Thyroid gland (tissue), 4 donors: ENCODE data around the gene DAND5.

Experiments used
- POLR2A ChIP-seq, 2 donors: fragments of 450-650 bp; IDR thresholded peaks; one replicate each; pipeline ENCODE4 v1.6.1; 2017; ENCODE audit warnings: antibody characterized with exemption in 2 of 2, mild to moderate bottlenecking in 2 of 2, moderate library complexity in 1 of 2
- TF ChIP-seq, protein P1 (sequence below), 6 experiments: fragments of 200-600 bp in 3 of 6; fragments of 450-650 bp in 3 of 6; sonication (generic) in 3 of 6; IDR thresholded peaks; one replicate each; pipeline ENCODE4 v1.5.1; 2016 to 2019; ENCODE audit warnings: antibody characterized with exemption in 6 of 6, mild to moderate bottlenecking in 2 of 6, inconsistent platforms in 1 of 6, moderate library complexity in 1 of 6

DNA sequence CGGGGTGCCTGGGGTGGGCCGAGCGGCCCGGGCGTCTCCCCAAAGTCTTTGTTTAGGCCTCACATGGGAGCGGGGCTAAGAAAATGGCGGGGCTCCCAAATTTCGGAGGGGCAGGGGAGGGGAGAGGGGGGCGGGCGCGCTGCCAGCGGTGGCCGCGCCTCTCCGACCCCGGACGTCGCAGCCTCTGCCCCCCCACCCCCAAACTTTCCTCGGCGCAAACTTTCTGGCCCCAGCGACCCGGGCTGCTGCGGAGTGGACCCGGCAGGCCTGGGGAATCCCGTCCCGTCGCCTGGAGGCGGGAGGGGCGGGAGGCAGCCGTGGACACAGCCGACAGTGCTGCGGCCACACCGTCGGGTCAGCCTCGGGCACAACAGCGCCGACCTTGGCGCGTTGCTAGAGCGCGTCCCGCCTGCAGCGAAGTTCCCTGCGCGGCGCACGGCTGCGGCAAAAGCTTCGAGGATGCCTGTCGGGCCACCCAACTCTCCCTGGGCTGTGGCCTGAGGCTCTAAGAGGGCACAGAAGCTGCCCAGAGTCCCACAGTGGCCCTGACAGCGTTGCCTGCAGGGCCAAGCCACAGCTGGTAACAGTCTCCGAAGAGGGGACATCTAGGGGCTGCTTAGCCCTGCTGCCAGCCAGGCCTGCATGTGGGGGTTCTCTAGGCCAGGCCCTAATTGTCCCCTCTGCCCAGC lies 27.2 kb downstream of the DAND5 start:
- TF ChIP-seq, protein P1, sequence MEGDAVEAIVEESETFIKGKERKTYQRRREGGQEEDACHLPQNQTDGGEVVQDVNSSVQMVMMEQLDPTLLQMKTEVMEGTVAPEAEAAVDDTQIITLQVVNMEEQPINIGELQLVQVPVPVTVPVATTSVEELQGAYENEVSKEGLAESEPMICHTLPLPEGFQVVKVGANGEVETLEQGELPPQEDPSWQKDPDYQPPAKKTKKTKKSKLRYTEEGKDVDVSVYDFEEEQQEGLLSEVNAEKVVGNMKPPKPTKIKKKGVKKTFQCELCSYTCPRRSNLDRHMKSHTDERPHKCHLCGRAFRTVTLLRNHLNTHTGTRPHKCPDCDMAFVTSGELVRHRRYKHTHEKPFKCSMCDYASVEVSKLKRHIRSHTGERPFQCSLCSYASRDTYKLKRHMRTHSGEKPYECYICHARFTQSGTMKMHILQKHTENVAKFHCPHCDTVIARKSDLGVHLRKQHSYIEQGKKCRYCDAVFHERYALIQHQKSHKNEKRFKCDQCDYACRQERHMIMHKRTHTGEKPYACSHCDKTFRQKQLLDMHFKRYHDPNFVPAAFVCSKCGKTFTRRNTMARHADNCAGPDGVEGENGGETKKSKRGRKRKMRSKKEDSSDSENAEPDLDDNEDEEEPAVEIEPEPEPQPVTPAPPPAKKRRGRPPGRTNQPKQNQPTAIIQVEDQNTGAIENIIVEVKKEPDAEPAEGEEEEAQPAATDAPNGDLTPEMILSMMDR (IDR thresholded peaks at IDR 0.05): no peak
- TF ChIP-seq POLR2A (IDR thresholded peaks at IDR 0.05): no peak
